Measurements from ENCODE around the gene HEYL. TPM values are rescaled to one million over a fixed set of nuclear protein-coding genes. Genes with fewer than 3 reads are reported as not detected.

HEYL gene
- total and polyA plus RNA-seq, 8 donors, result 12.0 to 34.6 (median 31.3) TPM

GRCh38 chr1:39622427-39622826, 17.0 kb downstream of the HEYL start:
- ATAC-seq, result no peak
- 95 to 100% methylated on average over 3 of the region's 3 CpGs for WGBS, 2 donors
- no peak overlapping the region for H3K4me3 ChIP-seq
- FAIRE-seq, result no peak
- no peak for TF ChIP-seq CTCF (IDR thresholded peaks at IDR 0.05)
- no peak overlapping the region for H3K27ac ChIP-seq
- H3K9me3 ChIP-seq, result no peaks in the 10 kb centered on the region
- H3K4me1 ChIP-seq, result no peaks in the 10 kb centered on the region
- intact Hi-C loops (cut with DNase I), result no loop called here
- DNase-seq, result no peak
- peaks cover 0 to 18% (median 4%) of the 10 kb centered on the region in 3 donors for H3K36me3 ChIP-seq
- no peaks in the 10 kb centered on the region for H3K27me3 ChIP-seq

GRCh38 chr1:39620659-39621165, 18.7 kb downstream of the HEYL start:
- no peaks in the 10 kb centered on the region for H3K4me1 ChIP-seq
- H3K27me3 ChIP-seq, result no peaks in the 10 kb centered on the region
- peaks cover 0 to under 1% (median 0%) of the 10 kb centered on the region in 3 donors for H3K36me3 ChIP-seq
- no peak for ATAC-seq
- H3K4me3 ChIP-seq, result no peak overlapping the region
- H3K27ac ChIP-seq, result no peak overlapping the region
- FAIRE-seq, result no peak
- H3K9me3 ChIP-seq, result no peaks in the 10 kb centered on the region
- intact Hi-C loops (cut with DNase I), result no loop called here
- 90 to 92% methylated on average over 3 of the region's 3 CpGs for WGBS, 2 donors
- DNase-seq, result no peak
- TF ChIP-seq CTCF (IDR thresholded peaks at IDR 0.05), result no peak

- Histone ChIP-seq H3K9me3 (no peaks in the 10 kb centered on the region), H3K4me3 (no peak overlapping the region), H3K36me3 (no peaks in the 10 kb centered on the region), H3K4me1 (no peaks in the 10 kb centered on the region), H3K27me3 (no peaks in the 10 kb centered on the region), H3K27ac (no peak overlapping the region)
- 87 to 96% methylated on average over 4 of the region's 4 CpGs for WGBS, 2 donors
- intact Hi-C loops (cut with DNase I), result no loop called here
- FAIRE-seq, result no peak
- no peak for ATAC-seq
- TF ChIP-seq CTCF (IDR thresholded peaks at IDR 0.05), result no peak
- peak in 1 of 6 donors; percentile 5 for DNase-seq
Observed at GRCh38 chr1:39617488-39618049, 21.9 kb downstream of the HEYL start.

GRCh38 chr1:39615086-39615673, 24.3 kb downstream of the HEYL start:
- Histone ChIP-seq H3K9me3 (no peaks in the 10 kb centered on the region), H3K27ac (no peak overlapping the region), H3K36me3 (no peaks in the 10 kb centered on the region), H3K4me3 (no peak overlapping the region), H3K27me3 (no peaks in the 10 kb centered on the region), H3K4me1 (no peaks in the 10 kb centered on the region)
- intact Hi-C loops (cut with DNase I), result no loop called here
- WGBS, 2 donors, result 76 to 77% methylated on average over 8 of the region's 8 CpGs
- no peak for DNase-seq
- peak in 1 of 4 donors; percentile 16 for ATAC-seq
- FAIRE-seq, result no peak
- TF ChIP-seq CTCF (IDR thresholded peaks at IDR 0.05), result no peak

- Histone ChIP-seq H3K4me1 (no peaks in the 10 kb centered on the region), H3K27me3 (no peaks in the 10 kb centered on the region), H3K36me3 (no peaks in the 10 kb centered on the region), H3K9me3 (no peaks in the 10 kb centered on the region), H3K4me3 (no peak overlapping the region), H3K27ac (no peak overlapping the region)
- intact Hi-C loops (cut with DNase I), result loop anchor here in 1 of 3 donors (5.0 kb wide), 1 partner anchor 48 kb away; no protein-coding TSS in a partner anchor
- FAIRE-seq, result no peak
- 94 to 98% methylated on average over 6 of the region's 6 CpGs for WGBS, 2 donors
- no peak for DNase-seq
- no peak for TF ChIP-seq CTCF (IDR thresholded peaks at IDR 0.05)
- no peak for ATAC-seq
Observed at GRCh38 chr1:39614488-39614887, 25.0 kb downstream of the HEYL start.

Measured in pancreas (tissue), 10 donors.